GM19099 (cell line): ENCODE results near the gene RGL2.

ENCODE experiments used
- POLR2A ChIP-seq: IDR thresholded peaks from 3 replicates; pipeline ENCODE4 v1.6.1; 2011; ENCODE audit warnings: low read depth; ENCODE audit not compliant: insufficient read length; ENCODE audit errors: extremely low read depth

Gene RGL2

DNA sequence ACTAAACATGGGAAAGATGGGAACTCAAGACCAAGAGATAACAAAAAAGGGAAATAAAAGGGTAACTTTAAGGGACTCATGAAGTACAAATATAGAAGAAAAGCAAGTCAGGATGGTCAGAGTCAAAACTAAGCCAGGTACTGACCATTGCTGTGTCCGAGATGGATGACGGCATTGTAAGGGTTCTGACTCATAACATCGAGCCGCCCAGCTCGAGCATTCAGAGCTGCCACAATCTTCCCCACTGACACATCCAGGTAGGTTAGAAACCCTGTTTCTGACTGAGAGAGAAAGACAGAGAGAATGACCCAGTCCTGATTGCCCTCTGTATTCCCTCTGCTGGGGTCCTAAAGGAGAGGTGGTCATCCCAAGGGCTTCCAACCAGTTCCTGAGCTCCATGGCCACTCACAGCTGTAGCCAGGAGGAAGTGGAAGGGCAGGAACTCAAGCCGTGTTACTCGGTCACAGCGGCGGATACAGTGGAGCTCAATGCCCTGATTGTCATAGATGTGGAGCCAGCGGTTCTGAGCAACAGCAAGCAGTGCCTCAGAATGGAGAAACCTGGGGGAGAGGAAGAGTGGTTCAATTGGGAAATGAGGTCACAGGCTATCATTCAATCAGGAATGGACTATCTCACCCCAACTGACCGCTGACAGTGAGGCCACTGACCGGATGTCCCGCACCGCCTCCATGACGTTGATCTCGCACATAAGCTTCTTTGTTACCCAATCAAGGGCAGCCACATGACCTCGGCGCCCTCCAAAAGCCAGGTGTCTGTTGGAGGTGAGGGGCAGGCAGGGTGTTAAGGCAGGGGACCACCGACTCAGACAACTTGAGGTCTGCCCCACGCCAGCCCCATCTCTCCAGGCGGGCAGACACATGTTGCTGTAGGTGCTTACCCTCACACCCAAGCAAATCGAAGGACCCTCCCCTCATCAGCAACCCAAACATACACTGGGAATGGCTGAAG is 11.5 kb downstream of the RGL2 start:
- TF ChIP-seq POLR2A: no peak

DNA sequence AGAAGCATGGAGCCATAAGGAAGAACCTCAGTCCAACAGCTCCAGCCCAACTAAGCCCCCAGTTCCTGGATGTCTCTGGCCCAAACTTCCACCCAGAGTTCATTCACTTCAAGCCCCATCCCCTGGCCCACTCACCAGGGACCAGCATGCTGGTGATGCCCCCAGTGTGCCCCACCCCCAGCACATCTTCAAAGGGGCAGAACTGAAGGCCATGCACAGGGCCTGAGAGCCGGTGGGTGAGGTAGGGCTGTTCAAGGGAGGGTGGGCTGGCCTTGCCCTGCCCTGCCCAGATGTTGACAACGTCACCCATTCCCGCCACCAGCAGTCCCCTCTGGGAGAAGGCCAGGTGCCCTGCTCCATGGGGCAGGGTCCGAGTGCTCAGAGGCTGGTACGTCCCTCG is 18.2 kb downstream of the RGL2 start:
- no peak for TF ChIP-seq POLR2A

DNA sequence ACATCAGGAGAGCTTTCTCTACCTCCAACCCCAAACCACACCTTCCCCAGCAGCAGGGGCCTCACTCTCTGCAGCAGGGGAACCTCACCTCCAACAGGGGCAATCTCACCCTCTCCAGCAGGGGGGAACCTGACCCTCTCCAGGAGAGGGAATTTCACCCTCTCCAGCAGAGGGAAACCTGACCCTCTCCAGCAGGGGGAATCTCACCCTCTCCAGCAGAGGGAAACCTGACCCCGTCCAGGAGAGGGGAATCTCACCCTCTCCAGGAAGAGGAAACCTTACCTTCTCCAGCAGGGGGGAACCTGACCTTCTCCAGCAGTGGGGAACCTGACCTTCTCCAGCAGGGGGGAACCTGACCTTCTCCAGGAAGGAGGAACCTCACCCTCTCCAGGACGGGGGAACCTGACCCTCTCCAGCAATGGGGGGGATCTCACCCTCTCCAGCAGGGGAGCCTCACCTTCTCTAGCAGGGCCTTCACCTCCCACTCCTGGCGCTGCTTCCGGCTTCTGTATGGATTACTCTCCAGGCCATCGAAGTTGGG is 18.7 kb downstream of the RGL2 start:
- TF ChIP-seq POLR2A: no peak

DNA sequence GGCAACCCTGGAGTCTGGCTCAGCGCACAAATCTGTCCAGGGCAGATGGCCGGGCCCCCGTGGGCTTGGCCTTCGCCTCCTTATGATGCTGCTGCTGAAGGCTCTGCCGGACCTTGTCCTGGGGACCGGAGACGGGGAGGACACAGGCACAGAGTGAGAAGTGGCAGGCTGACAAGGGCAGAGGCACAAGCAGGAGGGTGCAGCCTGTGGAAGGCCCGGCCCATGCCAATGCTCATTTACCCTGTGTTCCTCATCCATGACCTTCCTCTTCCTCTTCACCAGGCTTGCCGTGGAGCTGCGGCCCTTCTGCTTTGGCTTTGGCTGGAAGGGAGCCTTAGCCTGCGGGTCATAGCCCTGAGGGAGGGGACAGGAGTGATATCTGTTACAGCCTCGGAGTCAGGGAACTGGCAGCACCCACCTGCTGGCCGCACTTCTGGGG is 19.5 kb downstream of the RGL2 start:
- no peak for TF ChIP-seq POLR2A

DNA sequence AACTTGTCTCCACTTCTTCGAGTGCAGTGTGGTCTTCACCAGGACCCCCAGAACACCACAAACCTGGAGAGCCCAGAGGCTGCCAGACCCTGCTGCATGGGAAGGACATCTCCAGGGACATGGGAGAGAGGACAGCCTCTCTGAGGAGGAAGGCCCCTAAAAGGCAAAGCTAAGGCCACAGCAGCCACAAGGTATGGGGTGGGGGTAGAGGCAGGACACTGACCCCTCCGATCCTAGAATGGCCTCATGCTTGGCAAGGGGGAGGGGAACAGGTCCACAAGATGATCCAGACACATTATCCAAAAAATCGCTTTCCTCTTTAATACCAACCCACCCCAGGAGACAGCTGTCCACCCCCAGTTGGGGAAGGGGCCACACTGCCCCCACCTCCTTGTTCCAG is 19.9 kb downstream of the RGL2 start:
- TF ChIP-seq POLR2A: no peak

DNA sequence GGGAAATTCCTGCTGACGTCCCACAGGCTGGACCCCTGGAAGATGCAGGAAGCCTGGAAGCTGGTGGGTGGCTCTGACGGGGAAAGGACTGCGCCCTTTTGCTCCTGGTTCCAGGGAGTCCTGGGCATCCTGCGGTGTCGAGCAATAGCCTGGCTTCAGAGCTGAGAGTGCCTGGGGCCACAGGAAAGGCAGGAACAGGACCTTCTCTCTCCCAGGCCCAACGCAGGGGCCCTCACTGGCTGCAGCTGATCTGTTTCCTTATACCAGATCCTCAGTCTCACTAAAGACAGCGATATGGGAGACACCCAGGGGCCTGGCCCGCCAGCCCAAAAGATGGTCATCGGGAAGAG is 20.4 kb downstream of the RGL2 start:
- TF ChIP-seq POLR2A: no peak

DNA sequence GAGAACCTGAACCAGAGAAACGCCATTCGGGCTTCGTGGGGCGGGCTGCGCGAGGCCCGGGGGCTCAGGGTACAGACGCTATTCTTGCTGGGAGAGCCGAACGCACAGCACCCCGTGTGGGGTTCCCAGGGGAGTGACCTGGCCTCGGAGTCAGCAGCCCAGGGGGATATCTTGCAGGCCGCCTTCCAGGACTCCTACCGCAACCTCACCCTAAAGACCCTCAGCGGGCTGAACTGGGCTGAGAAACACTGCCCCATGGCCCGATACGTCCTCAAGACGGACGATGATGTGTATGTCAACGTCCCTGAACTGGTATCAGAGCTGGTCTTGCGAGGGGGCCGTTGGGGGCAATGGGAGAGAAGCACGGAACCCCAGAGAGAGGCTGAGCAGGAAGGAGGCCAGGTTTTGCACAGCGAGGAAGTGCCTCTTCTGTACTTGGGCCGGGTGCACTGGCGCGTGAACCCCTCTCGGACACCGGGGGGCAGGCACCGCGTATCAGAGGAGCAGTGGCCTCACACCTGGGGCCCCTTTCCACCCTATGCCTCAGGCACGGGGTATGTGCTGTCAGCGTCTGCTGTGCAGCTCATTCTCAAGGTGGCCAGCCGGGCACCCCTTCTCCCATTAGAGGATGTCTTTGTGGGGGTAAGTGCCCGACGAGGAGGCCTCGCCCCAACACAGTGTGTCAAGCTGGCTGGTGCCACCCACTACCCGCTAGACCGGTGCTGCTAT is 20.9 kb downstream of the RGL2 start:
- no peak for TF ChIP-seq POLR2A

DNA sequence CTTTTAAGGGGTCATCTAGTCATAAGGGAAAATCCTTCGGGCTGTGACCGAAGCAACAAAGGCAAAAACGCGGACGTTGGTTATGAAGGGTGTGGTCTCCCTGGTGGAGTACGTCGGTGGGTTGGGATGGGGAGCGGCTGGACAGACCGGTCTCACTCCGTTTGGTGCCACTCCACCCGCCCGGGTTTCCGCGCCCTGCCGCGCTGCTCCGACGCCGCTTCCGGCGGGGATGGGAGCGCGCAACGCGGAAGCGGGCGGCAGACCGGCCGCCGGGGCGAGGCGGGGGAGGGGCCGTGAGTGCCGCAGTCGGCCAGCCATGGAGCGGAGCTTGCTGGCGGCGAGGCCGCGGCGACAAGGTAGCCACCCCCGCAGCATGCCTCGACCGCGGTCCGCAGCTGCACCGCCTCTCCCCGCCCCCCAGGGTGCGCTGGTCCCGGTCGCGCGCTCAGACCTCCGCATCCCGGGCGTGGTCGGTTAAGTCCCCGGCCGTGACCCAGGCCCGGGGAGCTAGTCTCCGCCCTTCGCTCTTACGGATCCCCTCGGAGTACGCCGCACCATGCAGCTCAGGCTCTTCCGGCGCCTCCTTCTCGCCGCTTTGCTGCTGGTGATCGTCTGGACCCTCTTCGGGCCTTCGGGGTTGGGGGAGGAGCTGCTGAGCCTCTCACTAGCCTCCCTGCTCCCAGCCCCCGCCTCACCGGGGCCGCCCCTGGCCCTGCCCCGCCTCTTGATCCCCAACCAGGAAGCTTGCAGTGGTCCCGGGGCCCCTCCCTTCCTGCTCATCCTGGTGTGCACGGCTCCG is 21.7 kb downstream of the RGL2 start, which contains the start of gene B3GALT4:
TSS of gene B3GALT4 (plus strand) at position 260 of the 799 bp plus-strand sequence. CDS start at position 557, 297 bp downstream.
- peak; percentile 86 for TF ChIP-seq POLR2A

DNA sequence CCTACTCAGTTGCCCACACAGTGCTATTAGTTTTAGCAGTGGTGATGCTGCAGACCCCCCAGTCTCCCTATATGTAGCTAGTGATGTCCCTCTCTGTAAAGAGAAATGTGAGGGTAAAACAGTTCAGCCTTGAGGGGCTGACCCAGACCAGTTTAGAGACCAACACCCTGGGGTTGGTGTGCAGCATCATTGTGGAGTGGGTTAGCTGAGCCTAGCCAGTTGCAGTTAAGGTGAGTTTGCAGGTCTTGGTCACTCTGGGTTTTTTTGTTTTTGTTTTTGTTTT is 22.2 kb downstream of the RGL2 start:
- no peak for TF ChIP-seq POLR2A

DNA sequence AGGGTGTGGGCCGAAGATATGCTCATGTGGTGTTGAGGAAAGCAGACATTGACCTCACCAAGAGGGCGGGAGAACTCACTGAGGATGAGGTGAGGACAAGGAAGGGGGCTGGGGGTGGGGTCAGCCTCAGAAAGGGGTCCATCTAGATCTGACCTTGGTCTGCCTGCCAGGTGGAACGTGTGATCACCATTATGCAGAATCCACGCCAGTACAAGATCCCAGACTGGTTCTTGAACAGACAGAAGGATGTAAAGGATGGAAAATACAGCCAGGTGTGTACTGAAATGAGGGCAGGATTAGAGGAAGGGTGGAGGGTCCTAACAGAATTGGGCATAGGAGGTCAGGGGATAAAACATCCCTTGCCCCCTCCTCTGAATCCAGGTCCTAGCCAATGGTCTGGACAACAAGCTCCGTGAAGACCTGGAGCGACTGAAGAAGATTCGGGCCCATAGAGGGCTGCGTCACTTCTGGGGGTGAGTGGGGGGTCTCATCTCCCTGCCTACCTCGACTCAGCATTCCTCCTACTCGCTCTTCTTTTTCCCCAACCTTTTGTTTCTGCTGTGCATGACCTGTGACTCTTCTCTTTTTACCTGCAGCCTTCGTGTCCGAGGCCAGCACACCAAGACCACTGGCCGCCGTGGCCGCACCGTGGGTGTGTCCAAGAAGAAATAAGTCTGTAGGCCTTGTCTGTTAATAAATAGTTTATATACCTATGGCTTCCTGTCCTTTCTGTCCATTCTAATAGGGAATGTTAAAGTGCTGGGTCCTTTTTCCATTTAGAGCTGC is 22.8 kb downstream of the RGL2 start:
- TF ChIP-seq POLR2A: peak; percentile 36

DNA sequence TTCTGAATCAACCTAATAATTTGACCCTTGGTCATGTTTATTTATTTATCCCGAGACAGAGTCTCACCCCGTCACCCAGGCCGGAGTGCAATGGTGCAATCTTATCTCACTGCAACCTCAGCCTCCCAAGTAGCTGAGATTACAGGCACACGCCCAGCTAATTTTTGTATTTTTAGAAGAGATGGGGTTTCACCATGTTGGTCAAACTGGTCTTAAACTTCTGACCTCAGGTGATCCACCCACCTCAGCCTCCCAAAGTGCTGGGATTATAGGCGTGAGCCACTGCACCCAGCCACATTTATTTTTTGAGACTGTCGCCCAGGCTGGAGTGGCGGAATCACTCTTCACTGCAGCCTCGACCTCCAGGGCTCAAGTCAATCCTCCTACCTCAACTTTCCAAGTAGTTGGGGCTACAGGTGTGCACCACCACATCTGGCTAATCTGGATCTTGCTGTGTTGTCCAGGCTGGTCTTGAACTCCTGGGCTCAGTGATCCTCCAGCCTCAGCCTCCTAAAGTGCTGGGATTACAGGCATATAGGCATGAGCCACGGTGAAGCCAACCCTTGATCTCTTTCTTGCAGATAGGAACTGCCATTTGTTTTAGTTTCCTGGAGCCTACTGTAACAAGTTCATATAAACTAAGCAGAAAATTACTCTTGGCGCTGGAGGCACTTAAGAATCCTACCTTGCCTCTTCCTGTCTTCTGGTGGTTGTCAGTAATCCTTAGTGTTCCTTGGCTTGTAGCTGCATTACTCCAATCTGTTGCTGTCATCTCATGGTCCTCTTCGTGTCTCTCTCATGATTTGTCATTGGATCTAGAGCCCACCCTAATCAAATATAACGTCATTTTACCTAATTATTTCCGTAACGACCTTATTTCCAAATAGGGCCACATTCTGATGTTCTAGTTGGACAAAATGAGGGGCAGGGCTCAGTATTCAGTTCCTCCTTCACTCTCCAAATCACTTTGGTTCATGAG is 24.5 kb downstream of the RGL2 start:
- no peak for TF ChIP-seq POLR2A

DNA sequence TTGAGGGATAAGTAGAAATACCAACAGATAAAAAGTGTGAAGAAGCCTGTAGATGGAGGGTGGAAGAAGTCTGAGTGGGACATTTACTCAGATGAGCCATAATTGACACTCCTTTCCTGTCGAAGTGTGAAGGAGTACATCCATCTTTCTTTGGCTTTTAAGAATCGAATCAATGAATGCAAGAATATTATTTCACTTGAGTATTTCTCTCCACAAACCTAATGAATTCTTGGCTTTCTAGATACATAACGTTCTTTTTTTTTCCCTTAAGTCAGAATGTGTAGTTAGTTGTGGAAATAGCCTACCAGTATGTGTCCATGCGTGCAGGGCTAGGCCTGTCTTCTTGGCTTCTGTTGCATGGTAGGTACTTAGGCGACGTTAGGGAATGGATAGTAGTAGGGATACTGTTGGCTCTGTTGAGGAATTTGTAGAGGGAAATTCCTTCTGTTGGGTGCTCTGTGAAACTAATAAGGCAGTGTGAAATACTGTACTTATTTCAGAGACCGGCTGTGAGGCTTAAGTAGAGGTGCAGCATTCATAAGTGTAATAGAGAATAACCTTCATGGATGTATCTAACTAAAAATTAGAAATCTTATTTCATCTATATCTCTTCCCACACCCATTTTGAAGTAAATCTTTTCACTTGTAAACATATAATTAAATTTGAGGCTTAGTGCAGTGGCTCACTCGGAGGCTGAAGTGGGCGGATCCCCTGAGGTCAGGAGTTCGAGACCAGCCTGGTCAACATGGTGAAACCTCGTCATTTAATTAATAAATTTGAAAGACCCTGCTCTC is 25.4 kb downstream of the RGL2 start:
- peak; percentile 16 for TF ChIP-seq POLR2A

DNA sequence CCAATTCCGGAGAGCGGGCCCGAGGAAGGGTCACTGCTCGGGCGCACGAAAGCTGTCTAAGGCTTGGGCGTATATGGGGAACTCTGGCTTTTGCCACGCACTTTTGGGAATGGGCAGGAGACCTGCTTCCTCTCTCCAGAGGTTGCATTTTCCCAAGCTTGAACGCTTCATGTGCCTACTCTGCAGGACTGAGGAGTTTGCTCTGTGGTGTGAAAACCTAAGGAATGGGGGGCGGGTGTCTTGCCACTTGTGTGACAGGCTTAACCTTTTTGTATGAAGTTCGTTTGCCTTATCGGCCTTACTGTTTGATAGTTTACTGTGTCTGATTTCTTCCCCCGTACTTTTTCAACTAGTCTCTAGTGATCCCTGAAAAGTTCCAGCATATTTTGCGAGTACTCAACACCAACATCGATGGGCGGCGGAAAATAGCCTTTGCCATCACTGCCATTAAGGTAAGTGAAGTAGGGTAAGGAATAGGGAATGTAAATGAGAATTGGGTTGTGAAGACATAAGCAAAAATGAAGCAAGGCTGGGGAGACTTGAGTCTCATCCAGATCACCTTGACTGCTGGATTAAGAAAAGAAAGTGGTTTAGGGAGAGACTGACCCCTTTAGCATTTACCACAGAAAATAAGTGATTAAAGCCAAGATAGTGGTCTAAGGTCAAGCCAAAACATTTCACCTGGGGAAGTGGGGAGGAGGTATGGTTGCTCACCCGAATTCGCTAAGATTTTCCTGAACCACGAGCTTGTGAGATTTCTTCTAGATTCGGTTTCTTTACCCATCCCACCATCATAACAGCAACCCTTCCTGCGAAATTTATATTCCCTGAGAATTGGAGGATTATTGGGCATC is 26.2 kb downstream of the RGL2 start:
- TF ChIP-seq POLR2A: no peak
